GM19328 (cell line): ENCODE data around the gene ATPAF1.
A peak's percentile ranks its signal among the peaks of the same experiment; 100 is the strongest.

Experiments used
- ATAC-seq: cut with Tn5 transposase; IDR thresholded peaks from one replicate; pipeline ENCODE4 v1.9.1; 2021; ENCODE audit warnings: mild to moderate bottlenecking, moderate library complexity; ENCODE audit not compliant: unreplicated experiment

Gene ATPAF1

GRCh38 chr1:46617108-46617800 lies 50.9 kb downstream of the ATPAF1 start:
- no peak for ATAC-seq

DNA sequence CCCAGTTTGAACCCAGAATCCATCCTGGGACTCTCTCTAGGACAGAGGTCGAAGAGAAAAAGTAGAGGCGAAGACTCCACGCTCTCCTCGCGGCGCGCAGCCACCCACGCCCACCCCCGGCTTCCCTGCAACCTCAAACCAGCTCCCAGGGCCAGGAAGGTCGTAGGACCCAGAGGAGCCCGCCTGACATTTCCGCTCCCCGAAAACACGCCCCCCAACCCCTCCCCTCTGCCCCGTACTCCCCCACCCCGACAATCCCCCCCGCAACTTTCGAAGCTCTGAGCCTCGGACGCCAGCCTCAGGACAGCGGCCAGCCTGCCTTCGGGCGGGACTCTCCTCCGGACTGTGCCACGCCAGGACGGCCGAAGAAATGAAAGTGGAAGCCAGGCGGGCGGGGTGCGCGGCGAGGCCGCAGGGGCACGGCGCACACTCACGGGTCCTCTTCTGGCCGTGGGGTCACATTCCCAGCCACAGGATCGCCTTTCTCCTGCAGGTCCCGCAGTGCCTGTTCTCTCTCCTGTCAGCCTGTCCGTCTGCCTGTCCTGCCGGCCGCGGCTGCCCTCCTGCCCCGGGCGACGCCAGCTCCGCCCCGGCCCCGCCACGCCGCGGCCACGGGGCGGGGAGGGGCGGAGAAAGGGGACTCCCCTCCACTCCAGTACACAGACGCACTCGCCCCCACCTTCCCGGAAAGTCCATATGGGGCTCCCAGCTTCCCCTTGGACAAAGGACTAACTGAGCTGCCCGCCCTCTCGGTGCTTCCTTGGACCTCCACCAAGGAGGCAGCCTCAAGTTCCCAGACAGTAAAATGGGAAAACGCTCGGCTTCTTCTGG lies 51.7 kb downstream of the ATPAF1 start, which contains the start of gene MOB3C:
Gene MOB3C, minus strand, starts transcription at position 535 of the 831 bp plus-strand sequence. CDS start 3,490 bp downstream, outside the sequence.
- ATAC-seq = peak; percentile 80

DNA sequence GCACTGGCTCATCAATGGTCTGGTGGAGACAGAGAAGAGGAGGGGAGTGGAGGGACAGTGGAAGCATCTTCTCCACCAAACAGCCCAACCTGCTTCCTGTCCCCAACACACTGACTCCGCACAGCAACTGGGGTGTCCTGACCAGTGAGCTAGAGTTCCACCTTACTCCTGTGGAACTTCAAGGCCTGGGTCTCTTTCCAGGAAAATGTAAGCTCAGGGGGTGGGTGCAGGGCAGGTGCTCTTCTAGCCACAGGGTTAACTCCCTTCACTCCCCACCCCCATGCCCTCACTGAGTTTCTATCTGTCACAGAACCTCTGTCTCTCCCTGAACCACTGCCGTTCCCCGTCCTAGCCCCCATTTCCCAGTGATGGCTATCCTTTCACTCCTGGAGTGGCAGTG lies 52.4 kb downstream of the ATPAF1 start:
- ATAC-seq = no peak

DNA sequence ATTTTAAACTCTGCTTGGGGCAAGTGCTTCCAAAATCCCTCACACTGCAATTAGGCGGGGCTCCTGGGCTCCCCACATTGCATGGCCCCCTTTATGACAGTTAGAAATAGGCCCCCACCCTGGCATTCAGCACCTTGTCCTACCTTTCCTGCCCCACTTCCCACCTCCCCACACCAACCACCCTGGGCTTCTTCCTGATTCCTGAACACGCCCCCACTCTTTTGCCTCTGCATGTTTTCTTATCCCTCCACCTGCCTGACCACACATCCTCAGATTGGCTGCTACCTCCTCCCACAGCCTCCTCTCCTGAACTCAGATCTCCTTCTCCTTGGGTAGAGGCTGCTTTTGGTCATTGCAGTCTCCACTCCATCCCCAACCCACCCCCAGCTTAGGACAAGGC lies 53.1 kb downstream of the ATPAF1 start:
- no peak for ATAC-seq

GRCh38 chr1:46614604-46614984 lies 53.6 kb downstream of the ATPAF1 start:
- ATAC-seq = no peak

DNA sequence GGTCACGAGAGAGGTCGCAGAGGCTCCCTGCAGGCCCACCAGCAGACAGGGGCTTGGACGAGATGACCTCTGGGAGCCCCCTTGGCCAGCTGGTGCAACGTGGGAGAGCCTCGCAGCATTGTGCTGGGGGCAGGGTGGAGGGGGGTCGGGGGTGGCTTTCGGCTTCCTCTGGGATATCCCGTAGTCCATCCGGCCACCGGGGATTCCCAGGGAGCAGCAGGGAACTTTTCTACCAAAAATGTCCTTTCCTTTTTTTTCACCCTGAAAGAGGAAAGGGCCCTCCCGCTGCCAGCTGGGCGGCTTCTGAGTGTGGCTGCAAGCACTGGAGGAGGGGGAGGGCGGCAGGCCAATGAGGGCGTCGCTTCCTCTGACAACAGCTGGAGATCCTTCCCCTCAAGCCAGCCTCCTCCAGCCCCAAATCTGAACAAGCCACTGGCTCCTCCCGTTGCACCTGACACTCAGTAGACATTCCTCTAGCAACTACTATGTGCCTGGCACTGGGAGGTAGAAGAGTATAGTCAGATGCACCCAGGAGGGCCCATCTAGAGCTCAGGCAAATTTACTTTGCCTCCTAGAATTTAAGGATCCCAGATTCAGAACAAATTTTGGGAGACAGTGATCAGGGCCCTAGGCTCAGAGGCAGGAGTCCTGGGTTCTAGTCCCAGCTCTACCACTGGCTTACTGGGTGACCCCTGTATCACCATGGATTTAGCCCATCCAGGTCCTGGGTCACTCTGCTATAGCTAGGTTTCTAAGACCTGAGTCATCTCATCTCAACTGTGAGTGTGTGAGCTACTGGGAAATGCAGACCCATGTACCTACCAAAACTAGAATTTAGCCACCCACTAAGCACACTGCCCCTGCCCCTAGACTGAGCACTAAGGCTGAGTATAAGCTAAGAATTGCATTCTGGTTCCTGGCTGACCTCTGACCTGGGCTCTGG lies 54.2 kb downstream of the ATPAF1 start:
- ATAC-seq = no peak

DNA sequence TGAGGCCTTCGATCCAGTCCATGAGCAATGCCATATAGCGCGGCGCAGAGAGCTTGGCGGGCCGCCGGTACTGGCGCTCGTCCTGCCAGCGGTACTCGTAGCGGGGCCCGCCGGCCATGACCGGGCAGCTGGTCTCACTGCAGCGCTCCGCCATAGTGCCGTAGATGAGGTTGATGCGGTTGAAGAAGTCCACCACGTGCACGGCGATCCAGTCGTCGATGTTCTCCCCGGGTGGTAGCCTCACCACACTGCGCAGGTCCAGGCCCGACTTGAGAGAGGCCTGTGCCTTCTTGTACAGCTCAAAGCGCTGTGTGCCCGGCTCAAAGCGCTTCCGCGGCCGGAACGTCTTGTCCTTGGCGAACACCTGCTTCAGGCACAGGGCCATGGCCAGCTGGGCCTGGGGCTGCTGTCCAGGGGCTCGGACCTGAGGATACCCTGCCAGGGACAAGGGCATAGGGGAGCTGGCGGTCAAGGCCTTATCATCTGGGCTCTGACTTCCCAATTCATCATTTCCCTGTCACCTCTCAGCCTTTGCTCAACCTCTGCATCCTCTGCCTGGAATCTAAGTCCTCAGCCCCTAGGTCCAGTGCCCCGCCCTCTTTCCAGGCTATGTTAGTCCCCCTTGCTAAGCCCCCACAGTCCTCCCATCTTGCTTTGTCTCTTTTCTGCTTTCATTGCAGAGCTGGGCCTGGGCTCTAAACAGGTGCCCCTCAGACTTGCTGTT lies 55.1 kb downstream of the ATPAF1 start:
- no peak for ATAC-seq

GRCh38 chr1:46611691-46612221 lies 56.4 kb downstream of the ATPAF1 start:
- ATAC-seq = no peak

GRCh38 chr1:46607345-46608130 lies 60.6 kb downstream of the ATPAF1 start:
- ATAC-seq = no peak

GRCh38 chr1:46606255-46606965 lies 61.8 kb downstream of the ATPAF1 start:
- no peak for ATAC-seq

GRCh38 chr1:46605232-46605631 lies 62.9 kb downstream of the ATPAF1 start:
- no peak for ATAC-seq

DNA sequence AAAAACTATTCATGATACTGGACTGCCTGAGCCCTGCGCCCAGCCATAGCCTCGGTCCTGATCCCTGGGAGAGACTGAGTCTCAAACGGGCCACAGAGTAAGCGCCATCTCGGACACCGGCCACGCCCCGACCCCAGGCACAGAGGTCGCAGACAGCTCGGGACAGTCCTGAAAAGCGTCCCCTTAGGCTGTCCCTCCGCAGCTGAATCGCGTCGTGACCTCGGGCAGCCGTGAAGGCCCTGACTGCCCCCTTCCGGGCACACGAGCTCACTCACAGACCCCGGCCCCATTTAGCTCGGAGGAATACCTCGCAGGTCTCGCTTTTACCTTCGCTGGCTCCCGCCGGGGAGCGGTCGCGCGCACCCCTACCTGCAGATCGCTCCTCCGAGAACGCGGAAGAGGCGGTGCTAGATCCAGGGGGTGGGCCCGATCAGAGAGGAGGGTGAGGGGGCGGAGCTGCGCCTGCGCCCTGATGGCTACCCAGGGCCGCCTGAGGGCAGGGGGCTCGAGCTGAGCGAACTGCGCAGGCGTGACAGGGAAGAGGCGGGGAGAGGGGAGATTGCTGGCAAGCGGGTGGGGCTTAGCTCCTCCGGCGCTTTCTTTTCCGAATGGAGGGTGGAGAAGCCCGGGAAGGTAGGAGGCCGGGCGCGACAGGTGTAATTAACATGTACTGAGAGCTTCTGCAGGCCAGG lies 64.2 kb downstream of the ATPAF1 start, which contains the start of gene MKNK1:
Gene MKNK1, minus strand, starts transcription at position 411 of the 692 bp plus-strand sequence. CDS start 20,941 bp downstream, outside the sequence.
- ATAC-seq = peak; percentile 92

GRCh38 chr1:46603481-46603857 lies 64.7 kb downstream of the ATPAF1 start:
- no peak for ATAC-seq

DNA sequence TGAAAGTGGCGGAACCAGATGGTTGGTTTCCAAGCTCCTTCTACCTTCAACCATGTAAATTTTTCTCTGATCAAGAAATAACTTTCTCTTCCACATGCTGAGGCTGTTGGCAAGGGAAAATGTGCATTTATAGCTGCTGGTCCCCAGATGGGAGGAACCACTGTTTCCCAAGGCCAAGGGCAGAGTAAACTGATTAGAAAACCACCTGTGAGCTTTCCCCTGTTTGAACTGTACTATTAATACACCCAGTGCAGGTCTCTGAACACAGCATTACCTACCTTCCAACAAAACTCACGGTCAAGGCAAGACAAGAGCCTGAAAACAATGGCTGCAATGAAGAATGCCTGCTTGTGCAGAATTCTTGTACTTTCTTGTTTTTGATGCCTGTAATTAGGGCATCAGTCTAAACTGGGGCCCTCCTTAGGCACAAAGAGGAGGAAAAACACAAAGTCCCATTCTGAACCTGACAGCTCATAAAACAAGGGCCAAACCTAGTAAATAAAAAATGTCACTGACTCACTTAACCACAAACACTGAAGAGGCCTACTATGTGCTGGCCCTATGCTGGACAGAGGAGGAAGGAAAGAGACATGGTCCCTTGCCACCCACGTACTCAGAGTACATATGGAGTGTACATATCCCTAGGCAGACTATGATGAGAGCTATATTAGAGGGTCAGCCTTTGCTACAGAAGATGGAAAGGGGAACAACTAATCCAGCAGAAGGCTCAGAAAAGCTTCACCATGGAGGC lies 66.7 kb downstream of the ATPAF1 start:
- no peak for ATAC-seq

DNA sequence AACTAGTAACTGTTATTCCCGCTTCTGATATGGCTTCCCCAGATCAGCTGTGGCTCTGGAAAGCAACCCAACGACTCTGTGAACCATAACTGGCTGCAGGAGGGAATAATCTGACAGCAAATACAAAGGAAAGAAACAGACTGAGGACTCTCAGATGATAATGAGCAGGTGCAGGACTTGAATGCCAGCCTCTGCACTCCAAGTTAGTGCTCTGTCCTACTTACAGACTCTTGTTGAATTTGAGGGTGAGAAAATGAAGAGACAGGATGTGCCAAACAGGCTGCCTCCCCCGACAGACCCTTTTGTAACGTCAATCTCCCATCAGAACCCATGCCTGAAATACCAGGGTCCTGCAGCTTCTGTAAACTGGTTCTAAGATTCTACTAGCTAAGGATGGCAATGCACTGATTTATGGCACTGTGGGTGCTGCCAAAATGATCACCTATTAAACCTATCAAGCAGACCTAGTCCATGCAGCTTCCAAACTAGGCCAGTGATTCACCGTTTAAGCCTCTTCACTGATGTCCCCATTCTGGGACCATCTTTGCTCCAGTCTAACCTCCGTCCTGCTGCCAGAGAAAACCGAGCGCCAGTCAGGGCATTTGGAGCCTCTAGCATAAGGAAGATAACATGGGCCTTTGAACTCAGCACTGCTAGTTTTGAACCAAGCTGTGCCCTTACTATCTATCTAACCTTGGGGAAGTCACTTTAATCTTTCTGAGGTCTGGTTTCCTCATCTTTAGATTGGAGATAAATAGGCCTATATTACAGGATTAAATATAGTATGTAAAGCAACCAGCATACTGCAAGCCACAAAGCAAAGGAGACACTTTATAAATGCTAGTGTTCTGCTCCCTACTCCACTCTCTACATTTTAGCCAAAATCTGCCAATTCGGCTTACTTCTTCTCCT lies 68.8 kb downstream of the ATPAF1 start:
- no peak for ATAC-seq

- ATAC-seq = no peak
These were observed 71.3 kb downstream of the ATPAF1 start for GRCh38 chr1:46596846-46597245.
